GM08714 (cell line): ENCODE measurements around the gene MAP1LC3B.

Experiments used
- H3K4me3 ChIP-seq: fragments of 200-500 bp; sonication (Bioruptor generic); 2 replicates; pipeline ENCODE4 v1.5.1; 2014; ENCODE audit warnings: mild to moderate bottlenecking, low read length, inconsistent platforms
- ZNF274 ChIP-seq: IDR thresholded peaks from 2 replicates; pipeline ENCODE4 v1.6.1; 2012; ENCODE audit warnings: mild to moderate bottlenecking, low read depth, low read length

MAP1LC3B gene

GRCh38 chr16:87417528-87417910 is 25.4 kb downstream of the MAP1LC3B start:
- H3K4me3 ChIP-seq, result no peak overlapping the region
- no peak for TF ChIP-seq ZNF274

DNA sequence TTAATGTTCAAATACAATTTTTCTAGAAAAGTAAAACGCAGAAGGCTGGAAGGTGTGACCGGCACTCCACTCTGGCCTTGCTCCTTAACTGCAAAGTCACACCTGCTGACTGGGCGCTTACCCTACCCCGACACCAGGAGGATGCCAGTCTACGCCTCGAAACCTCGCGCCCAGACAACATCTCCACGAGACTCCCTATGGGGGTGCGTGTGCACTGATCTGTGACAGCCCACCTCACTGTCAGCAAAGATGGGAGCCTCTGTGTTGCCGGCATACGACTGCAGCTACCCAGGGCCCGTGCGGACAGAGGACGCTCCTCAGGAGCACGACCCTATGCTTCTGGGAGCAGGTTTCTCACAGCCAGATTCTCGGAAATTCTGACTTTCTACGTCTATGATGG is 26.1 kb downstream of the MAP1LC3B start:
- H3K4me3 ChIP-seq, result no peak overlapping the region
- TF ChIP-seq ZNF274, result no peak

- TF ChIP-seq ZNF274, result no peak
- H3K4me3 ChIP-seq, result no peak overlapping the region
Measured at GRCh38 chr16:87418644-87419043, 26.5 kb downstream of the MAP1LC3B start.

DNA sequence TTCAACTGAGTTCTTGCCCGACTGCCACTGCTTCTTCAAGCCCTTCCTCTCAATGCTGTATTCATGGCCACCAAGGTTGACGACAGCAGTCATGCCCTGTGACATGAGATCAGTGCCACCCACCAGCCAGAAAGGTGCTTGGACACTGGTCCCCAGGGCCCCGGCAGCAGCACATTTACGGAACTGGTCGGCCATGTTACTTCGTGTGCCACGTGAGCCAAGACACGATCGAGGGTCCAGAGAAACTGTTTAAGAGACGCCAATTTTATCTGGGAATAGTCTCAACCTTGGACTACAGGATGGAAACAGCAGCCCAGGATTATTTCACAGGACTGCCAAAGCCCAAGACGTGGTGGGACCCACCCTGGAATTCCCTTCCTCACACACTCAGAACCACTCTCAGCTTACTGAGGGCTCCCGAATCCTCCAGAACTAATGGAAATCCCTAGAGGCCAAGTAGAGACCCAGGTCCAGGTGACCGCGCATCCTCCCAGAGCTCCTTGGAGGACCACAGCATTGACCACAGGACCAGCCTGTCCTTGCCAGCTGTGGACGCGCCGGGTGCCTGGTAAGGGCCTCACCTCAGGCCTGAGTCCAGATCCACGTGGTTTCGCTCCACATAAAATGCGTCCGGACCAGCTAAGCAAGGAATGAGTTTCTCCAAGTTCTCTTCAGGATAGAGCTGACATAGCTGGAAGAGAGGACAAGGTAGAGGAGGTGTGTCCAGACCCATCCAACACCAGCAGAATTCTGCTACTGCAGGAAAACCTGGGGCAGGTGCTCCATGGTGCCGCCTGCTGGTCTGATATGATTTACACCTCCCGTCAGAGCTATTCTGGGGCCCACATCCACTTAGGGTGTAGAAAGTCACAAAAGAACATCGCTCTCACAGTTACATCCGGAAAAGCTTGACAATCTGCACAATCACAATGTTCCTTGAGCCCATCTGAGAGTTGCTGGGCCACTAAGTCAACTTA is 28.2 kb downstream of the MAP1LC3B start:
- no peak overlapping the region for H3K4me3 ChIP-seq
- no peak for TF ChIP-seq ZNF274

DNA sequence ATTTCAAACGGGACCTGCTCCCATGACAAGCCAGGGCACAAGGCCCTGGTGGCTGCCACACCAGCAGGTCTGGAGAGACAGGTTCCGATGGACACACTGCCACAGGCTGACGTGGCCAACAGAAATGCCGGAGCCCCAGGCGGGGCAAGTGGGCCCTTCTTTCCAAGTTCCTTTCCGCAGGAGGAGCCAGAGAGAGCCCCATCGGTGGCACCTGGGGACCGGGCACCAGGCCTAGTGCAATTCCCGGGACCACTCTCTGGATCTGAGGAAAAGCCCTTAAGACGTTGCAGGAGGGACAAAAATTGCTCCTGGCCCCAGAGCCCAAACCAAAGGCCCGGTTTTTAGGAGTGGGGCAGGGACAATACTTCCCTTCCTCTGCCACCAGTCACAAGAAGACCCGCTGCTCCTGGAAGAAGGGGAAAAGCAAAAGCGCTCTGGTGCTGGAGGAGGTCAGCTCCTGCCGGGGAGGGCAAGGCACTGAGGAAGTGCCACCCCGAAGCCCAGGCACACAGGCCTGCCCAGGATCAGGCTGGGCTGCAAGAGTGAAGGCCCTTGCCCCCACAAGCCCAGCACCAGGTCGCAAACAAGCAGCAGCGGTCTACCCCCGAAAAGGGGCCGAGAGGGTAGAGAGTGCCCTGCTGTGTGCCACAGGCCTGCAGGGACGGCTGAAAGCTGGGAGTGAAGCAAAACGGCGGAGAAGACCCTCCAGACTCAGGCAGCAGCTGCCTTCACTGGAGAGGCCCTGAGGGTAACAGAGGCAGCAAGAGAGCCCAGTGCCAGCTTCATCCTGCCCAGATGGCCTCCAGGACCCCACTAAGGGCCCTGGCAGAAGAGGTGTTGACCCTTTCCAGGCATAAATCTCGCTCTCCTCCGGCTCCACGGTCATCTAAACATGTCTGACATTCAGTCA is 29.1 kb downstream of the MAP1LC3B start:
- H3K4me3 ChIP-seq, result no peak overlapping the region
- no peak for TF ChIP-seq ZNF274

- no peak overlapping the region for H3K4me3 ChIP-seq
- no peak for TF ChIP-seq ZNF274
Measured at GRCh38 chr16:87422106-87422505, 30.0 kb downstream of the MAP1LC3B start.

DNA sequence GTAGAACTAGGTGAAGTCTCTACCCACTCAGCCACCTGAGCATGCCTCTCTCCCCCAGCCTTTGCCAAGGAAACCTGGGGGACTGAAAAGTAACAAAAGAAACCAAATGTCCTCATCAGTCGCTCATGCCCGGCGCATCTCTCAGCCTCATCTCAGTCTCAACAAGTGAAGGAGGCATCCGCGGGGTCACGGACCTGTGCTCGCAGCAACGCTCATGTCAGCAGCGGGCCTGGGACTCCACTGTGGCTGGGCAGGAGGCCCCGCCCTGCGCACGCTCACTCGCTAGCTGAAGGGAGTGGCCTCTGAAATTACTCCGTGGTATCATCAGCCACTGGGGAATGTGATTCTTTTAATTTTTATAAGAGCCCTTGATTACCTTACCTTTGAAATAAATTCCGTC is 31.3 kb downstream of the MAP1LC3B start:
- H3K4me3 ChIP-seq, result no peak overlapping the region
- TF ChIP-seq ZNF274, result no peak

GRCh38 chr16:87424266-87424665 is 32.1 kb downstream of the MAP1LC3B start:
- no peak for TF ChIP-seq ZNF274
- no peak overlapping the region for H3K4me3 ChIP-seq

- H3K4me3 ChIP-seq, result no peak overlapping the region
- TF ChIP-seq ZNF274, result no peak
Measured at GRCh38 chr16:87425941-87426340, 33.8 kb downstream of the MAP1LC3B start.

DNA sequence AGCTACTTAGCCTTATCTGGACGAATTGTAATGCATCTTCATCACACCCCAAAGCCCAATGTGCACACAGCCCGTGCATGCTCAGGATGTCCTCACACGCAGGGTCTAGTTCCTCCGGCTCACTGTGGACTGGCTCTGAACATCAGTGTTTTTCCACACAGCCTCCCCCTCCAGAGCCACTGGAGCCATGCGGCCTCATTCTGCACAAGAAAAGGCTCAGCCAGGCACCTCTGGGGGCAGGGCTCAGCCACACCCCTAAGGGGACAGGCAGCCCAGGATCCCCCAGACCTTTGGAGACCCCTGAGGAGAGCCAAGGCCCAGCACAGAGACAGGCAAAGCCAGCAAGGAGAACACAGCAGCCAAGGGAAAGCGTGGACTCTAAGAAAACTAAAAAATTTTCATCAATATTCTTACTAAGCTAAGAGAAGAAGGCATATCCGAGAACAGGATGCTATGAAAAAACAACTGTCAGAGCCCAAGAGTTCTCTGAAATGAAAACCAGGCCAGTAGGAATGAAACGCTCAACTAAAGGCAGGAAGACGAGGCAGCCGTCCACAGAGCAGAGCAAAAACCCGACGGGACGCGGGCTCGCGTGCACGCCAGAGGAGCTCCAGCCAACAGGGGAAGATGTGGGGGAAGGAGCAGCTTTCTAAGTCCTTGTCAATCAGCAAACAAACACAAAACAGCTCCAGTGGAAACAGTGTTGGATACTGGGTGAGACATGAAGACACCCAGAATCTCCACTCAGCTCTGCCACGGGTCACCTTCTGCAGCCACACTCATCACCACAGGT is 34.5 kb downstream of the MAP1LC3B start:
- no peak overlapping the region for H3K4me3 ChIP-seq
- no peak for TF ChIP-seq ZNF274

- H3K4me3 ChIP-seq, result no peak overlapping the region
- TF ChIP-seq ZNF274, result no peak
Measured at GRCh38 chr16:87431926-87432325, 39.8 kb downstream of the MAP1LC3B start.

- TF ChIP-seq ZNF274, result no peak
- H3K4me3 ChIP-seq, result no peak overlapping the region
Measured at GRCh38 chr16:87432330-87432915, 40.3 kb downstream of the MAP1LC3B start.

GRCh38 chr16:87434146-87434667 is 42.1 kb downstream of the MAP1LC3B start:
- H3K4me3 ChIP-seq, result no peak overlapping the region
- no peak for TF ChIP-seq ZNF274
